Panc1 (cell line): Measurements from ENCODE around the gene GPR42.

Experiments
- POLR2AphosphoS5 ChIP-seq: IDR thresholded peaks from 2 replicates; pipeline ENCODE4 v1.6.1; 2012; ENCODE audit warnings: mild to moderate bottlenecking, low read depth, low read length, moderate library complexity
- SIN3A ChIP-seq: IDR thresholded peaks from 2 replicates; pipeline ENCODE4 v1.6.1; 2012; ENCODE audit warnings: low read depth, mild to moderate bottlenecking, low read length, moderate library complexity, borderline replicate concordance; ENCODE audit not compliant: insufficient read depth
- TCF7L2 ChIP-seq: IDR thresholded peaks from 2 replicates; pipeline ENCODE4 v1.6.1; 2011; ENCODE audit warnings: mild to moderate bottlenecking, low read depth, low read length, inconsistent platforms
- TF ChIP-seq, protein P1 (sequence below): fragments of 450-650 bp; IDR thresholded peaks from 2 replicates; pipeline ENCODE4 v1.5.1; 2017; ENCODE audit warnings: mild to moderate bottlenecking
- TF ChIP-seq, protein P2 (sequence below), 2 experiments: IDR thresholded peaks; 2 replicates each; pipeline ENCODE4 v1.6.1; 2011 to 2012; ENCODE audit warnings: low read depth in 2 of 2, control low read depth in 1 of 2, low read length in 1 of 2, mild to moderate bottlenecking in 1 of 2, moderate library complexity in 1 of 2; ENCODE audit not compliant: insufficient read depth in 1 of 2

DNA sequence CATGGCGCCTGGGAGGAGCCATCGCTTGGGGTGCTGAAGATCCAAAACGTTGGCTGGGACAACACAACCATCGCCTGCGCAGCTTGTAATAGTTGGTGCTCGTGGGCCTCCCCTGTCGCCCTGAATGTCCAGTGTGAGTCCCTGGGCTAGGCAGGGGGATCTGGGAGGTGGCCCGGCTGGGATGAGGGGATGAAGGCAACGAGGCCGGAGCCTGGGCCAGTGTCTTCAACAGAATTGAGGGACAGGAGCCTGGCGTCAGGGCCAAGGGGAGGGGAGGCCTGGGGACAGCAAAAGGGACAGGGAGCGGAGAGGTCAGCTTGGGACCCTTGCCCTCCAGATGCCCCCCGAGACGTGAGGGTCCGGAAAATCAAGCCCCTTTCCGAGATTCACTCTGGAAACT is 29.9 kb upstream of the GPR42 start:
- TF ChIP-seq POLR2AphosphoS5 = no peak
- TF ChIP-seq, protein P1, sequence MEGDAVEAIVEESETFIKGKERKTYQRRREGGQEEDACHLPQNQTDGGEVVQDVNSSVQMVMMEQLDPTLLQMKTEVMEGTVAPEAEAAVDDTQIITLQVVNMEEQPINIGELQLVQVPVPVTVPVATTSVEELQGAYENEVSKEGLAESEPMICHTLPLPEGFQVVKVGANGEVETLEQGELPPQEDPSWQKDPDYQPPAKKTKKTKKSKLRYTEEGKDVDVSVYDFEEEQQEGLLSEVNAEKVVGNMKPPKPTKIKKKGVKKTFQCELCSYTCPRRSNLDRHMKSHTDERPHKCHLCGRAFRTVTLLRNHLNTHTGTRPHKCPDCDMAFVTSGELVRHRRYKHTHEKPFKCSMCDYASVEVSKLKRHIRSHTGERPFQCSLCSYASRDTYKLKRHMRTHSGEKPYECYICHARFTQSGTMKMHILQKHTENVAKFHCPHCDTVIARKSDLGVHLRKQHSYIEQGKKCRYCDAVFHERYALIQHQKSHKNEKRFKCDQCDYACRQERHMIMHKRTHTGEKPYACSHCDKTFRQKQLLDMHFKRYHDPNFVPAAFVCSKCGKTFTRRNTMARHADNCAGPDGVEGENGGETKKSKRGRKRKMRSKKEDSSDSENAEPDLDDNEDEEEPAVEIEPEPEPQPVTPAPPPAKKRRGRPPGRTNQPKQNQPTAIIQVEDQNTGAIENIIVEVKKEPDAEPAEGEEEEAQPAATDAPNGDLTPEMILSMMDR = no peak
- TF ChIP-seq, protein P2, sequence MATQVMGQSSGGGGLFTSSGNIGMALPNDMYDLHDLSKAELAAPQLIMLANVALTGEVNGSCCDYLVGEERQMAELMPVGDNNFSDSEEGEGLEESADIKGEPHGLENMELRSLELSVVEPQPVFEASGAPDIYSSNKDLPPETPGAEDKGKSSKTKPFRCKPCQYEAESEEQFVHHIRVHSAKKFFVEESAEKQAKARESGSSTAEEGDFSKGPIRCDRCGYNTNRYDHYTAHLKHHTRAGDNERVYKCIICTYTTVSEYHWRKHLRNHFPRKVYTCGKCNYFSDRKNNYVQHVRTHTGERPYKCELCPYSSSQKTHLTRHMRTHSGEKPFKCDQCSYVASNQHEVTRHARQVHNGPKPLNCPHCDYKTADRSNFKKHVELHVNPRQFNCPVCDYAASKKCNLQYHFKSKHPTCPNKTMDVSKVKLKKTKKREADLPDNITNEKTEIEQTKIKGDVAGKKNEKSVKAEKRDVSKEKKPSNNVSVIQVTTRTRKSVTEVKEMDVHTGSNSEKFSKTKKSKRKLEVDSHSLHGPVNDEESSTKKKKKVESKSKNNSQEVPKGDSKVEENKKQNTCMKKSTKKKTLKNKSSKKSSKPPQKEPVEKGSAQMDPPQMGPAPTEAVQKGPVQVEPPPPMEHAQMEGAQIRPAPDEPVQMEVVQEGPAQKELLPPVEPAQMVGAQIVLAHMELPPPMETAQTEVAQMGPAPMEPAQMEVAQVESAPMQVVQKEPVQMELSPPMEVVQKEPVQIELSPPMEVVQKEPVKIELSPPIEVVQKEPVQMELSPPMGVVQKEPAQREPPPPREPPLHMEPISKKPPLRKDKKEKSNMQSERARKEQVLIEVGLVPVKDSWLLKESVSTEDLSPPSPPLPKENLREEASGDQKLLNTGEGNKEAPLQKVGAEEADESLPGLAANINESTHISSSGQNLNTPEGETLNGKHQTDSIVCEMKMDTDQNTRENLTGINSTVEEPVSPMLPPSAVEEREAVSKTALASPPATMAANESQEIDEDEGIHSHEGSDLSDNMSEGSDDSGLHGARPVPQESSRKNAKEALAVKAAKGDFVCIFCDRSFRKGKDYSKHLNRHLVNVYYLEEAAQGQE (IDR thresholded peaks at IDR 0.05; ENCODE audit: insufficient read depth in 1 of 2, low read depth in 2 of 2, low read length in 1 of 2) = no peak
- no peak for TF ChIP-seq SIN3A
- TF ChIP-seq TCF7L2 = no peak
